Adrenal gland (tissue), 5 donors: Measurements from ENCODE around the gene ARHGAP6.

ENCODE experiments used
- POLR2A ChIP-seq, 2 donors: fragments of 450-650 bp; IDR thresholded peaks; one replicate each; pipeline ENCODE4 v1.6.1; 2017; ENCODE audit warnings: antibody characterized with exemption in 2 of 2, mild to moderate bottlenecking in 2 of 2, moderate library complexity in 1 of 2
- TF ChIP-seq, protein P1 (sequence below), 6 experiments: fragments of 450-650 bp in 4 of 6; fragments of 200-600 bp in 2 of 6; sonication (generic) in 1 of 6; IDR thresholded peaks; 1 replicate in 5 of 6; 2 replicates in 1 of 6; pipeline versions ENCODE4 v1.5.1 to v1.8.0; 2016 to 2021; ENCODE audit warnings: antibody characterized with exemption in 6 of 6, mild to moderate bottlenecking in 2 of 6, moderate library complexity in 1 of 6
- donor health status: DM: no; HTN: no; CAD: no.

DNA sequence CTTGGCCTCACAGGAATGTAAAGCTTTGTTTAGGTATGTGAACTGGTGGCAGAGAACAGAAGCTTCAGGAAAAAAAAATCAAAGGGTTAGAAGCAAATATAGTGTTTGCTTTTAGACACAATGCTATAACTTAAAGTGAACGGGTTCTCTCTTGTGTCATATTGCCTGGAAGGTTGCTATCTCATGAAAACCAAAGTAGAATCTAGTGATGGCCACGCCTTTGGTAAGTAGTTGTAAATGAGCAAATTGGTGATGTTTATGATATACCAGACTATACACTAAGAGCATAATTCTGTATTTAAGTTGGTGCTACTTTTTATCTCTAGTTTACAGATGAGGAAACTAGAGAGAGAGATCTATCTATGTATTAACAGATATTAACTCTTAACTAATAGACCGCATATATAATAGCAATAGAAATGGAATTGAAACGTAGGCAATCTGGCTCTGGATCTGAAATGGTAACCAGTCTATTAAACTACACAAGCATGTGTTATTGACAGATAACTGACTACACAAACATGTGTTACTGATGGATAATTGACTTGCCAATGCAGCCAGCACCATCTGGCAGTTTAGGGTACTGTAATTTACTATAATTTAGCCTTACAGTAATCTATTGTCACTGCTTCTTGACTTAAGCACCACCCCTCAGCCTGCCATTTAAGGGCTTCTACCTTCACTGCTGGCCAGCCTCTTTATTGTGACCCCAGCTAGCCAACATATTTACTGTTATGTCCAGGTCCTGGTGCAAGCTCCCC lies 513.7 kb downstream of the ARHGAP6 start:
- TF ChIP-seq, protein P1, sequence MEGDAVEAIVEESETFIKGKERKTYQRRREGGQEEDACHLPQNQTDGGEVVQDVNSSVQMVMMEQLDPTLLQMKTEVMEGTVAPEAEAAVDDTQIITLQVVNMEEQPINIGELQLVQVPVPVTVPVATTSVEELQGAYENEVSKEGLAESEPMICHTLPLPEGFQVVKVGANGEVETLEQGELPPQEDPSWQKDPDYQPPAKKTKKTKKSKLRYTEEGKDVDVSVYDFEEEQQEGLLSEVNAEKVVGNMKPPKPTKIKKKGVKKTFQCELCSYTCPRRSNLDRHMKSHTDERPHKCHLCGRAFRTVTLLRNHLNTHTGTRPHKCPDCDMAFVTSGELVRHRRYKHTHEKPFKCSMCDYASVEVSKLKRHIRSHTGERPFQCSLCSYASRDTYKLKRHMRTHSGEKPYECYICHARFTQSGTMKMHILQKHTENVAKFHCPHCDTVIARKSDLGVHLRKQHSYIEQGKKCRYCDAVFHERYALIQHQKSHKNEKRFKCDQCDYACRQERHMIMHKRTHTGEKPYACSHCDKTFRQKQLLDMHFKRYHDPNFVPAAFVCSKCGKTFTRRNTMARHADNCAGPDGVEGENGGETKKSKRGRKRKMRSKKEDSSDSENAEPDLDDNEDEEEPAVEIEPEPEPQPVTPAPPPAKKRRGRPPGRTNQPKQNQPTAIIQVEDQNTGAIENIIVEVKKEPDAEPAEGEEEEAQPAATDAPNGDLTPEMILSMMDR (IDR thresholded peaks at IDR 0.05) = no peak
- TF ChIP-seq POLR2A (IDR thresholded peaks at IDR 0.05) = no peak
